GM10266 (cell line): ENCODE data around the gene CACNA2D3.

Experiments used
- DNase-seq: peaks from one replicate; pipeline ENCODE4 v3.0.0; 2012; ENCODE audit errors: extremely low spot score
- CTCF ChIP-seq: IDR thresholded peaks from 2 replicates; pipeline ENCODE4 v1.5.1; 2012; ENCODE audit warnings: mild to moderate bottlenecking, low read depth; ENCODE audit not compliant: control insufficient read depth, insufficient read depth; ENCODE audit errors: missing control alignments

The CACNA2D3 gene

GRCh38 chr3:54940971-54941370 is 818.6 kb downstream of the CACNA2D3 start:
- no peak for DNase-seq
- no peak for TF ChIP-seq CTCF

GRCh38 chr3:54941690-54942362 is 819.5 kb downstream of the CACNA2D3 start:
- no peak for DNase-seq

GRCh38 chr3:54949491-54950044 is 827.2 kb downstream of the CACNA2D3 start:
- no peak for TF ChIP-seq CTCF
- no peak for DNase-seq

More at GRCh38 chr3:54941690-54942362, 819.5 kb downstream of the CACNA2D3 start:
- TF ChIP-seq CTCF = no peak

GRCh38 chr3:54950391-54951003 is 828.1 kb downstream of the CACNA2D3 start:
- TF ChIP-seq CTCF = no peak
- DNase-seq = no peak

- no peak for DNase-seq
- no peak for TF ChIP-seq CTCF
These were observed 829.1 kb downstream of the CACNA2D3 start for GRCh38 chr3:54951405-54951804.

- TF ChIP-seq CTCF = no peak
- DNase-seq = no peak
These were observed 831.7 kb downstream of the CACNA2D3 start for GRCh38 chr3:54954022-54954421.

GRCh38 chr3:54954521-54954920 is 832.2 kb downstream of the CACNA2D3 start:
- no peak for DNase-seq
- TF ChIP-seq CTCF = no peak
